Activated naive CD8-positive, alpha-beta T cell treated with anti-CD3 and anti-CD28 coated beads, Interleukin-2, amount 10 ng/mL, durations not matched to agents 7 days and 5 days (primary cell): Measurements from ENCODE around the gene OR51E1. TPM values are rescaled to one million over a fixed set of nuclear protein-coding genes. Genes with fewer than 3 reads are reported as not detected.

Experiments used
- ATAC-seq: fragments of 150-1000 bp; cut with Tn5 transposase; one replicate; pipeline ENCODE4 v1.10.0; 2021; ENCODE audit warnings: low read depth, moderate library complexity
- POLR2A ChIA-PET: fragments of 350-600 bp; sonication (Branson Sonifier 250); formaldehyde crosslinking; loops from one replicate; lab custom pipeline; 2021; ENCODE audit warnings: antibody characterized with exemption; lab: Charles Lee
- DNase-seq: peaks from one replicate; pipeline ENCODE4 v3.0.0; 2021
- H3K27ac Mint-ChIP-seq: one replicate; pipeline ENCODE4 v1.8.0; 2022; ENCODE audit warnings: mild to moderate bottlenecking, mixed read lengths
- H3K27me3 Mint-ChIP-seq: one replicate; pipeline ENCODE4 v1.8.0; 2022; ENCODE audit warnings: mild to moderate bottlenecking, moderate library complexity, mixed read lengths
- H3K36me3 Mint-ChIP-seq: one replicate; pipeline ENCODE4 v1.8.0; 2021; ENCODE audit warnings: mild to moderate bottlenecking, mixed read lengths
- H3K4me1 Mint-ChIP-seq: one replicate; pipeline ENCODE4 v1.8.0; 2021; ENCODE audit warnings: mixed read lengths
- H3K4me3 Mint-ChIP-seq: one replicate; pipeline ENCODE4 v1.8.0; 2022; ENCODE audit warnings: mild to moderate bottlenecking, moderate library complexity, mixed read lengths
- H3K9me3 Mint-ChIP-seq: one replicate; pipeline ENCODE4 v1.8.0; 2021; ENCODE audit warnings: mixed read lengths
- total RNA-seq, 2 experiments: library from RNA; stranded (reverse); gene quantifications; one replicate each; pipeline ENCODE4 v1.2.3, GENCODE V29; 2021

OR51E1 gene
- total RNA-seq, 2 experiments from 2014 or later, result not detected

GRCh38 chr11:4671741-4672140, 28.0 kb downstream of the OR51E1 start:
- no peak overlapping the region for H3K4me3 Mint-ChIP-seq
- peaks cover 13% of the 10 kb centered on the region for H3K27me3 Mint-ChIP-seq
- no peak for ATAC-seq
- H3K4me1 Mint-ChIP-seq, result no peaks in the 10 kb centered on the region
- no peaks in the 10 kb centered on the region for H3K9me3 Mint-ChIP-seq
- H3K36me3 Mint-ChIP-seq, result no peaks in the 10 kb centered on the region
- no peak for DNase-seq
- POLR2A ChIA-PET, result no interaction called here
- no peak overlapping the region for H3K27ac Mint-ChIP-seq

DNA sequence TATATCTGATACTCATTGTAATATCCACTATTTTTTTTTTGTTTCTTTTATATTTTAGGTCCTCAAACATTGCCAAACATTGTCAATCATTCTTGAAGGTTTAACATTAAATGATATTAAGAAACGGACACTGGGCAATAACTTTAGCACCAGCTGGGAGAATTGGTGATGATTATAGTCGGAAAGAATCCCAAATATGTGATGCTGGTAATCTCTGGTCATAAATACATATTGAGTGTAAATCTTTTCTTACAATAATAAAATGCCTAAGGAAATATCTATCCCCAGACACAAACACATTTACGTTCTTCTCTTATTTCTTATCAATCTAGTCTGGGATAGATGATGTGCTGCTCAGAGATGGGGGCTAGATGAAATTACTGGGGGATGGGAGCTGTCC, 28.7 kb downstream of the OR51E1 start:
- H3K4me1 Mint-ChIP-seq, result no peaks in the 10 kb centered on the region
- H3K27me3 Mint-ChIP-seq, result peaks cover 13% of the 10 kb centered on the region
- H3K36me3 Mint-ChIP-seq, result no peaks in the 10 kb centered on the region
- ATAC-seq, result no peak
- no peaks in the 10 kb centered on the region for H3K9me3 Mint-ChIP-seq
- no peak overlapping the region for H3K4me3 Mint-ChIP-seq
- no peak for DNase-seq
- POLR2A ChIA-PET, result no interaction called here
- H3K27ac Mint-ChIP-seq, result no peak overlapping the region

DNA sequence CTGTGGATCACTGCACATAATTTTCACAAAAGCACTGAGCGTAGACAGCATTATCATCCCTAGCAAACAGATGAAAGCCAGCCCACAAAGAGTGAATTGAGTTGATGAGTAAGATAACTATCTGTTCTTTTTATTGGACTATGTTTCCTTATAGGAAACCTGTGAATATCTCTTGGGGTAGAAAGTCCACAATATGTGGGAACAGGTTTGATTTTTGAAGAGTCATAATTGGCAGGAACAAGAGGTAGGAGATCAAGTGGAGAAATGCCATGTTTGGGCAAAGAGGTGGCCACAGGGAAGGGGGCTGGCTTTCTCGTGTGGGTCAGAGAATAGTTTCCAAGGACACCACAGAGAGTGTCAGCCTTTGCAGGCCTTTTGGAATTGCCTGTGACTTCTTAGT, 30.0 kb downstream of the OR51E1 start:
- no peaks in the 10 kb centered on the region for H3K36me3 Mint-ChIP-seq
- no peak for ATAC-seq
- POLR2A ChIA-PET, result no interaction called here
- DNase-seq, result no peak
- H3K4me1 Mint-ChIP-seq, result no peaks in the 10 kb centered on the region
- H3K4me3 Mint-ChIP-seq, result no peak overlapping the region
- H3K27me3 Mint-ChIP-seq, result peaks cover 13% of the 10 kb centered on the region
- H3K9me3 Mint-ChIP-seq, result no peaks in the 10 kb centered on the region
- H3K27ac Mint-ChIP-seq, result no peak overlapping the region

DNA sequence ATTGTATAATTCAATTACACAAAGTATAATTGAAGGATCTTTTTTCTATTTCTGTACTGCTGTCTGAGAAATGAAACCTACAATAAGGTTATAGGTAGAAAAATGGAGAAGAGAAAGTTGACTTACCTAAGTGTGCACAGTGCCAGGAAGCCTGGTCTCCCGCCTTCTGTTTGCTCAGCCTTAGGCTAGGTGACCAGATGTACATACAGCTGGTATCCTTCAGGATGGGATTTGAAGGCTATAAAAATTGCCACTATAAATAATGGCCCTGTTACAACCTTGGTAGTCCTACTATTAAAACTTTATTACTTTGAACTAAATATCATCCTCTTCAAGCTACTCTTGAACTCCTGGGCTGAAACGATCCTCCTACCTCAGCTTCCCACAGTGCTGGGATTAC, 34.2 kb downstream of the OR51E1 start:
- Mint-ChIP-seq H3K4me1 (no peaks in the 10 kb centered on the region), H3K4me3 (no peak overlapping the region), H3K27ac (no peak overlapping the region), H3K27me3 (peaks cover 2% of the 10 kb centered on the region), H3K36me3 (no peaks in the 10 kb centered on the region), H3K9me3 (no peaks in the 10 kb centered on the region)
- POLR2A ChIA-PET, result no interaction called here
- ATAC-seq, result no peak
- DNase-seq, result no peak

- Mint-ChIP-seq H3K27ac (no peak overlapping the region), H3K4me3 (no peak overlapping the region), H3K9me3 (no peaks in the 10 kb centered on the region), H3K4me1 (no peaks in the 10 kb centered on the region), H3K36me3 (no peaks in the 10 kb centered on the region), H3K27me3 (no peaks in the 10 kb centered on the region)
- DNase-seq (no peak), ATAC-seq (no peak)
- POLR2A ChIA-PET, result no interaction called here
Measured at GRCh38 chr11:4680341-4680740, 36.6 kb downstream of the OR51E1 start.

- Mint-ChIP-seq H3K27me3 (no peaks in the 10 kb centered on the region), H3K4me3 (no peak overlapping the region), H3K4me1 (no peaks in the 10 kb centered on the region), H3K27ac (no peak overlapping the region), H3K36me3 (no peaks in the 10 kb centered on the region), H3K9me3 (no peaks in the 10 kb centered on the region)
- ATAC-seq, result no peak
- POLR2A ChIA-PET, result no interaction called here
- no peak for DNase-seq
Measured at GRCh38 chr11:4682623-4683419, 39.0 kb downstream of the OR51E1 start.

- no peak overlapping the region for H3K27ac Mint-ChIP-seq
Measured at GRCh38 chr11:4684631-4685285, 41.0 kb downstream of the OR51E1 start.

DNA sequence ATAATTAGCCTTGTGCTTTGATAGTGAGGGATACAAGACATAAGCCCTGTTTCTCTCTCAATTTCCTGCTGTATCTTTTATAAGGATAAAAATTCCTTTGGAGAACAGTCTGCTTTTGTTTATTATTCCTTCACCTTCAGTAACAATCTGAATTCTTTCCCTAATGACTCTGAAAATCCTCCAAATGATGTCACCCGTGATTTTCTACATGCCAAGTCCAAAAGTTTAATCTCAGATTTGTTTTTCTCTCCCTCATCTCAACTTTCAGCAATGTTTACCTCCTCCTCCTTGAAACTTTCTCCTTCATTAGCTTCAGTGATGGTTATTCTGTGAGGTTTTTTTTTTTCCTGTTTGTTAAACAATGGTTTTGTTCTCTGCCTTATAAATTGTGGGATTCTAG, 51.7 kb downstream of the OR51E1 start:
- Mint-ChIP-seq H3K27ac (no peak overlapping the region), H3K27me3 (peaks cover 8% of the 10 kb centered on the region), H3K9me3 (no peaks in the 10 kb centered on the region), H3K4me3 (no peak overlapping the region), H3K4me1 (no peaks in the 10 kb centered on the region), H3K36me3 (no peaks in the 10 kb centered on the region)
- no peak for ATAC-seq
- POLR2A ChIA-PET, result no interaction called here
- DNase-seq, result no peak

More at GRCh38 chr11:4684631-4685285, 41.0 kb downstream of the OR51E1 start:
- POLR2A ChIA-PET, result no interaction called here
- Mint-ChIP-seq H3K4me3 (no peak overlapping the region), H3K36me3 (no peaks in the 10 kb centered on the region), H3K4me1 (no peaks in the 10 kb centered on the region), H3K27me3 (no peaks in the 10 kb centered on the region), H3K9me3 (no peaks in the 10 kb centered on the region)
- ATAC-seq, result no peak
- DNase-seq, result no peak

GRCh38 chr11:4697585-4697984, 53.8 kb downstream of the OR51E1 start, which contains the start of gene OR51E2:
Gene OR51E2 (minus strand): TSS chr11:4697853. CDS start chr11:4682711, 15,142 bp downstream.
- ATAC-seq, result no peak
- no peak for DNase-seq
- H3K27me3 Mint-ChIP-seq, result peaks cover 4% of the 10 kb centered on the region
- POLR2A ChIA-PET, result no interaction called here
- no peaks in the 10 kb centered on the region for H3K4me1 Mint-ChIP-seq
- H3K27ac Mint-ChIP-seq, result no peak within 1 kb of the TSS
- H3K36me3 Mint-ChIP-seq, result no peaks in the 10 kb centered on the region
- no peak within 1 kb of the TSS for H3K4me3 Mint-ChIP-seq
- no peaks in the 10 kb centered on the region for H3K9me3 Mint-ChIP-seq

- Mint-ChIP-seq H3K36me3 (no peaks in the 10 kb centered on the region), H3K27me3 (peaks cover 6% of the 10 kb centered on the region), H3K9me3 (no peaks in the 10 kb centered on the region), H3K4me3 (no peak overlapping the region), H3K27ac (no peak overlapping the region), H3K4me1 (no peaks in the 10 kb centered on the region)
- POLR2A ChIA-PET, result no interaction called here
- ATAC-seq (no peak), DNase-seq (no peak)
Measured at GRCh38 chr11:4699697-4700435, 56.1 kb downstream of the OR51E1 start.

GRCh38 chr11:4700436-4700820, 56.6 kb downstream of the OR51E1 start:
- no peaks in the 10 kb centered on the region for H3K9me3 Mint-ChIP-seq
- no peaks in the 10 kb centered on the region for H3K36me3 Mint-ChIP-seq
- H3K27me3 Mint-ChIP-seq, result peaks cover 6% of the 10 kb centered on the region
- no peak for DNase-seq
- H3K27ac Mint-ChIP-seq, result no peak overlapping the region
- POLR2A ChIA-PET, result no interaction called here
- ATAC-seq, result no peak
- no peaks in the 10 kb centered on the region for H3K4me1 Mint-ChIP-seq
- no peak overlapping the region for H3K4me3 Mint-ChIP-seq

DNA sequence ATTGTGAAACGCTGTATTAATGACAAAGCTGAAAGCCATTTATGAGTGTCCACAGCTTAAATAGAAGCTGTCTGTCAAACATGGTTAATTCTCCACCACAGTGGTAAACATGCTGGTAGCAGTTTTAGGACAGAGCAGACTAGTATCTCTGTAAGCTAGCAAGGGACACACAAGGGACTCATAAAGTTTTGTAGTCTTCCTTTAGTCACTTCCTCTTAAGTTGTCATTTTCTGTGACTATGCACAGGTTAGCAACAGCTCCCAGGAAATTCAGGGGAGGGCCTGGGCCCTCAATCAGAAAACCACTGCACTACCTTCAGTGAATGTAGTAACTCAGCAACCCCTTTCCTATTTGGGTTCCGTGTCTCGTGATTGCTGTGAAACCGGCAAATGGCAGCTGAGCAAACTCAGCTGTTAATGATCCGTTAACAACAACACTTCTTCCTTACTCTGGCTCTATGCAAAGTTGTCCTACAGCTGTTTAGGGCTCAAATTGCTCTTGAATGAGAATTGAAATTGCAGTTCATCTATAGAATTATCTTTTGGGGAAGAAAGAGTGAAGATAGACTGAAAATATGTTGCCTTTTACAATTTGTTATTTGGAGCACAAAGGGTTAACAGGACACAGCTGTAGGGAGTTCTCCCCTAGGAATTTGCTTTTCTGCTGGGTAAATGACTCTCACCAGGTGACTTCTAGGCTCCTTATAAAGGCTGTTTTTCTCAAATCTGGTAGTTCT, 60.4 kb downstream of the OR51E1 start, which contains the start of gene MMP26:
MMP26 (plus strand) TSS at position 731 of the 736 bp plus-strand sequence.
- Mint-ChIP-seq H3K27ac (no peak within 1 kb of the TSS), H3K27me3 (peaks cover 6% of the 10 kb centered on the region), H3K9me3 (no peaks in the 10 kb centered on the region), H3K4me1 (no peaks in the 10 kb centered on the region), H3K36me3 (no peaks in the 10 kb centered on the region), H3K4me3 (no peak within 1 kb of the TSS)
- ATAC-seq (no peak), DNase-seq (no peak)
- POLR2A ChIA-PET, result no interaction called here

DNA sequence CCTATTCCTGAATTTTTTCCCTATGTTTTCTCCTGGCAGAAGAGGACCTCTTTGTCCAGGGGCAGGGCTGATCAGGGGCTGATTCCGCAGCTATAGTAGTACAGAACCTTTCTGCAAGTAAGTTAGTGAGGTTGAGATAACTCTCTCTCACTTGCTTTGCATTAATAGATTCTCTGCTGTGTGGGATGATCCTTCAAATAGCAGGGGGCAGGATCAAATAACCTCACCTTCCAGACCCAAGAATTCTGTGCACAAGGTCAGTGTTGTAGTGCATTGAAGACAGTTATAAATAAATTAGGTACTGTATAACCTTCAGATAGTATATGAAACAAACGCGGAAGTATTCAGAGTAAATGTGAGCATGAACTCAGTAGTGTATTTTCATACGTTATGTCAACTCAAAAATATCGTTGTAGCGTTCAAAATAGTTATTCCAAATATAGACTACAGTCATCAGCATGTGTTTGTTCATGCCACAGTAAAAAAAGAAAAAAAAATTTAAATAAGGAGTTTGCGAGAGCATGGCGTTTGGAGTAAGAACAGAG, 61.1 kb downstream of the OR51E1 start:
- Mint-ChIP-seq H3K27me3 (peaks cover 6% of the 10 kb centered on the region), H3K36me3 (no peaks in the 10 kb centered on the region), H3K9me3 (no peaks in the 10 kb centered on the region), H3K4me1 (no peaks in the 10 kb centered on the region), H3K27ac (no peak overlapping the region), H3K4me3 (no peak overlapping the region)
- POLR2A ChIA-PET, result no interaction called here
- ATAC-seq (no peak), DNase-seq (no peak)
